NCI-H748 treated with DMSO at 0.1 percent for 48 hours (cell line): ENCODE results near the gene PLCG1.
A peak's percentile ranks its signal among the peaks of the same experiment; 100 is the strongest.

Experiments
- DNase-seq: peaks from one replicate; lab custom pipeline; 2025; lab: John Stamatoyannopoulos, UW

Gene PLCG1

GRCh38 chr20:41167481-41168253 lies 30.3 kb downstream of the PLCG1 start:
- no peak for DNase-seq

DNA sequence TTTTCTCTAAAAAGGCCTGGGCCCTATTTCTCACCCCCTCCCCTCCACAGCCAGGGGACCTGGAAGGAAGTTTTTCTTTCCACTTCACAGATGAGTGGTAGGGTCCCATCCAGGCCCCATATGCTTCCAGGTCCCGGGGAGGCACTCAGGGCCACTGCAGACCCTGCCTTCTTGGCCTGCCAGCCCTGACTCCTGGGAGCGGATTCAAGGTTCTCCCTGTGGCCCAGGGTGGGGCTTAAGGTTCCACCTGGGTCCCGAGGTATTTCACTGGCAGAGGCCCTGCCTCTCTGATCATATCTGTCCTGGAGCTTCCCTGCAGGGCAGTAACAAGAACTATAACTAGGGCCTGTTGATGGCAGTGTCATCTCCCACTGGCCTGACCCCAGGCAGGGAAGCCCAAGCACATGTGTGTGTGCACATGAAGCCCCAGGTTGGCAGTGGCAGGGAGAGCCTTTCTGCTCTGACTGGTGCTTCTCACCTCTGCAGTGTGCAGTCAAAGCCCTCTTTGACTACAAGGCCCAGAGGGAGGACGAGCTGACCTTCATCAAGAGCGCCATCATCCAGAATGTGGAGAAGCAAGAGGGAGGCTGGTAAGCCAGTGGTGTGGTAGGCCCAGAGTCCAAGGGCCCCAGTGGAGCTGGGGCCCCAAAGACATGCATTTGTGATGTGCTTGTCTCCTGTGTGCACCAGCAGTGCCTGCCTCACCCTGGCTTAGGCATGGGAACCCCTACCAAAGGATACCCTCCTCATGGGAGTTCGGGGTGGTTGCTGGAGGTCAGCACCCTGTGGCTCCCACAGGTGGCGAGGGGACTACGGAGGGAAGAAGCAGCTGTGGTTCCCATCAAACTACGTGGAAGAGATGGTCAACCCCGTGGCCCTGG lies 31.2 kb downstream of the PLCG1 start:
- no peak for DNase-seq

DNA sequence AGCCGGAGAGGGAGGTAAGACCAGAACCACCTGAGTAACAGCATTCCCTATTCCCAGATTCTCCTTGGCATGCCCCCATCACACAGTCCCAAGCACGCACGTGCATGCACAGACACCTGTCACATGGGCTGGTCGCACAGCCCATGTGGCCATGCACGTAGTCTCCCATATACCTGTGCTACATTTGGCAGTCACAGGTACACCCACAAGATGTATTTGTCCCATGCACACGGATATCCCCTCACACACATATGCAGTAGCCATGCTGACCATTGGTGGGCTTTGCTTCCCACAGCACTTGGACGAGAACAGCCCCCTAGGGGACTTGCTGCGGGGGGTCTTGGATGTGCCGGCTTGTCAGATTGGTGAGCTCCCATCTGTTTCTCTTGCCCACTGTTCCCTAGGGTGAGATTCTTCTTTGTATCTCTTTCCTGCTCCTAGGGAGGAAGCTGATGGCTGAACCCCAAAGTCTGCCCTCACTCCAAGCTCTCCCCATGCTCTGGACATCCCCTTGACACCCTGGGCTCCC lies 31.9 kb downstream of the PLCG1 start:
- DNase-seq: no peak

DNA sequence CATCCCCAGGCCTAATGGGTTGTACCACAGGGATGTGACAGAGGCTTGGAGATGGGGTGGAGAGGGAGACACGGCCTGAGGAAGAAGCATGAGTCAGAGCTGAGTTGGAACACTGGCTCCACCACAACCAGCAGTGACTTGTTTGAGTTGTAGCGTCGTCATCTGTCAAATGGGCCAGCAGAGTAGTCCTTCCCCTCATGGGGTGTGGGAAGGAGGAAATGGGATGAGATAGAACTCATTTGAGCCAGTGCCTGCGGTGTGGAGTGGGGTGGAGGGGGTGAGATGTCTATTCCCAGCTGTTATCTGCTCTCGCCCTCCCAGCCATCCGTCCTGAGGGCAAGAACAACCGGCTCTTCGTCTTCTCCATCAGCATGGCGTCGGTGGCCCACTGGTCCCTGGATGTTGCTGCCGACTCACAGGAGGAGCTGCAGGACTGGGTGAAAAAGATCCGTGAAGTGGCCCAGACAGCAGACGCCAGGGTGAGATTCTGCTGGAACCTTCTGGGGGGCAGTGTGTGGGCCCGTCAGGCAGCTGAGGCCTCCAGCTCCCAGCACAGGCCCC lies 32.5 kb downstream of the PLCG1 start:
- DNase-seq: no peak

DNA sequence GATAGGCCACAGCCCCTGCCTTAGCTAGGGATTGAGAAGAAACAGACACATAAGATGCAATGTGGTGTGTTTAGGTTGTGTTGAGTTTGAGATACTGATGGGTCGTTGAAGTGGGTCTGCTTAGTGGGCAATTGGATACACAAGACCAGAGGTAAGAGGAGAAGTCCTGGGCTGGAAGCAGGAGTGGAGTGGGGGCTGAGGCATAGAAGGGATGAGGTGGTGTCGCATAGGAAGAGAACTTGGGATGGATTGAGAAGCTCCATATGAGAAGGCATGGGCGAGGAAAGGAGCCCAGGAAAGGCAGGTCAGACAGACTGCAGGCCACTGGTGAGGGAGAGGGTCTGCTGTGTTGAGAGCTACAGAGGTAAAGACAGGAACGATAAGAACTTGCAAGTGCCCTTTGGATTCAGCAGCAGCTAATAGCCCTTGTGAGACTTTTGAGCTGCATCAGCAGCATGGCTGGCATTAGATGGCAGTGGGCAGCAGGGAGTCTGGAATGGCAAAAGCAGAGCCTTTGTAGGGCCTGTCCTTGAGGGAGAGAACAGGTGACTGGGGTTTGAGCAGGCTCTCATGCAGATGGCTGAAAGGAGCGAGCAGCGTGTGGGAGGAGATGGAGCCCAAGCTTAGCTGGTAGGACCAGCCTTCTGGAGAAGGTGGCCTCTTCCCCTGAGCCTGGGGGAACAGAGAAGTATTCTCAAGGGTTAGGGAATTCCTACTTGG lies 33.2 kb downstream of the PLCG1 start:
- DNase-seq: no peak

DNA sequence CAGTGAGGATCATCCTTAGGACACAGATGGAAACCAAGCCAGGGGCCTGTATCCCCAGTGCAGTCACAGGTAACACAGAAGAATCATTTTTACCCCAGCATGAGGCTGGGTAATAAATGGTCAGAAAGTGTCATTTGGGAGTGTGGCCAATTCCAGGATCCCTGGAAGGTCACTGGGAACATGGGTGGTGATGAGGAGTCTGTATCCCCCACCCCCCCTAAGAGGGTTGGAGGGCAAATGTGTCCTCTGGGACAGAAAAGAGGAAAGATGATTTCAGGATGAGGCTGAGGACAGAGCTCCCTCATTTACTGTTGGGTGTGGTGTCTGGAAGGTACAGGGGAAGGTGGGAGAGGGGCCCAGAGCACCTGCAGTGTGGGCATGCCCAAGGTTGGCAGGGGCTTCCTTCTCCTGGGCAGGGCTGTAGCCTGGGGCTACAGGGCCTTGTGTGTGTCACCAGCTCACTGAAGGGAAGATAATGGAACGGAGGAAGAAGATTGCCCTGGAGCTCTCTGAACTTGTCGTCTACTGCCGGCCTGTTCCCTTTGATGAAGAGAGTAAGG lies 34.5 kb downstream of the PLCG1 start:
- DNase-seq: no peak

- DNase-seq: no peak
Observed at GRCh38 chr20:41172296-41173140, 35.2 kb downstream of the PLCG1 start.

GRCh38 chr20:41173161-41173721 lies 35.9 kb downstream of the PLCG1 start:
- peak; percentile 34 for DNase-seq

DNA sequence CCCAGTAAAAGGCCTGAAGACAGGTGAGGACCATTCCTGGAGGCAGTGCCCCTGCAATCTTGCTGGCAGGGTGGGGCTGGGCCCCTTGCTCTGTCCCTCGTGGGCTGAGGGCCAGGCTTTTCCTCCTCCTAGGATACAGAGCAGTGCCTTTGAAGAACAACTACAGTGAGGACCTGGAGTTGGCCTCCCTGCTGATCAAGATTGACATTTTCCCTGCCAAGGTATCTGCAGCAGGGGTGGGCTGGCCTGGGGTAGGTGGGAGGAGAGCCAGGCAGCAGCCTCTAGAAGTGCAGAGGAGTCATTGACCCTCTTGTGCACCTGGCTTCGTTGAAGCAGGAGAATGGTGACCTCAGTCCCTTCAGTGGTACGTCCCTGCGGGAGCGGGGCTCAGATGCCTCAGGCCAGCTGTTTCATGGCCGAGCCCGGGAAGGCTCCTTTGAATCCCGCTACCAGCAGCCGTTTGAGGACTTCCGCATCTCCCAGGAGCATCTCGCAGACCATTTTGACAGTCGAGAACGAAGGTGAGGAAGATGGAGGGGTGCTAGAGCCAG lies 36.5 kb downstream of the PLCG1 start:
- no peak for DNase-seq

DNA sequence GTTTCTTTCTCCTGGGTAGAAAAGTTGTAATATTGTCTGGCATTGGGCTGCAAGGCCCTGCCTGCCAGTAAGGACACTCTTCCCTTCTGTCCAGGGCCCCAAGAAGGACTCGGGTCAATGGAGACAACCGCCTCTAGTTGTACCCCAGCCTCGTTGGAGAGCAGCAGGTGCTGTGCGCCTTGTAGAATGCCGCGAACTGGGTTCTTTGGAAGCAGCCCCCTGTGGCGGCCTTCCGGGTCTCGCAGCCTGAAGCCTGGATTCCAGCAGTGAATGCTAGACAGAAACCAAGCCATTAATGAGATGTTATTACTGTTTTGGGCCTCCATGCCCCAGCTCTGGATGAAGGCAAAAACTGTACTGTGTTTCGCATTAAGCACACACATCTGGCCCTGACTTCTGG lies 37.0 kb downstream of the PLCG1 start:
- DNase-seq: no peak

- no peak for DNase-seq
Observed at GRCh38 chr20:41174782-41175181, 37.4 kb downstream of the PLCG1 start.

DNA sequence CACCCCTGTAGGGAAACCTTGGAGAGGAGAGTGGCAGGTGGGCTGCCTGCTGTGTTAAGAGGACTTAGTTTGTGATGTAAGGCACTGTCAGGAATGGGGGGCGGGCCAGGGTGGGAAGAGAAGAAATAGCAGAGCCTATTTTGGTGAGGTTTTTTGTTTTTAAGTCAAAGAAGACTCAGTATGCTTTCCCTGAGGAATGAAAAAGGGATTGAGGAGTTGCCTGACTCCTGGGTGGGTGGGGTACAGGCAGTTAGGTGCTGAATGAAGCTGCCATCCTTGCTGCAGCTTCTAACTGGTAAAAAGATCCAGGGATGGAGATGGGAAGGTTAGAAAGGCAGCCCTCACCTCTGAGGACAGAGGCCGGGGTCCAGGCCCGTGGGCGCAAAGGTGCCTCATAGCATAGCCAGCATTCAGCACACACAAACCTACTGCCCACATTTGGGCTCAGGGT lies 37.9 kb downstream of the PLCG1 start:
- no peak for DNase-seq

- no peak for DNase-seq
Observed at GRCh38 chr20:41175727-41176330, 38.5 kb downstream of the PLCG1 start.

- no peak for DNase-seq
Observed at GRCh38 chr20:41176711-41177552, 39.6 kb downstream of the PLCG1 start.

DNA sequence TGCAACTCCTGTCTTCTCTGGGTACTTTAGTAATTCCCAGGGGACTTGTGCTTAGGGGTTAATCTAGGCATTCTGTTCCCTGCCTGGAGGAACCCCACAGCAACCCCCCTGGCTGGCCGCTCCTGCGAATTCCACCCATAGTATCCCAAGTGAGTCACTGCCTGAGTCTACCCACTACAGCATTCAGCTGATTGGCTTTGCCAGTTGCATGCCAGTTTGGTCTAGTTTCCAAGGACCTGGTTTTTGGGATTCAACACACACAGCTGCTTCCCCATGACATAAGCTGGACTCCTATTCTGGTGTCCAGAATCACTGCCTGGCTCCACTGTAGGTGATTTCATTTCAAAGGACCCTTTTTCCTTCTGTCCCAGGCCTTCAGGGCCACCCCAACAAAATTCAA lies 40.3 kb downstream of the PLCG1 start:
- no peak for DNase-seq

DNA sequence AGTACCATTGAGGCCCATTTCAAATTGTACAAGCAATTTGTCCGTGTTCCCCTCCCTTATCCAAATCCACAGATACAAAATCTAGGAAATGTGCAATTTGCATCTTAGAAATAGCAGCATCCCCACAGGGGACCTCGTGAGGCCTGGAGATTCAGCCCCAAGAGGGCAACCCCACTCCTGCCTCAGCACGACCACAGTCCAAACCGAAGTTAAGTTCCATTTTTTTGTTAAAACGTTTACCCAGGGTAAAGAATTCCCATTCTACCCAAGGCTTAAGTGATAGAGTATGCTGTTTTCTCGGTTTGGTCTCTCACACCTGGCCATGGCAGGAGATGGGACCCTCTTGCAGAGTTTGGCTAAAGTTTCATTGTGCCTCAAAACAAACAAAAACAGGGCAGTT lies 41.2 kb downstream of the PLCG1 start:
- no peak for DNase-seq

GRCh38 chr20:41178904-41179432 lies 41.6 kb downstream of the PLCG1 start:
- DNase-seq: peak; percentile 4

- DNase-seq: no peak
Observed at GRCh38 chr20:41179961-41180360, 42.6 kb downstream of the PLCG1 start.
